Adrenal gland (tissue), 12 donors: ENCODE results near the gene CPNE9. TPM values are rescaled to one million over a fixed set of nuclear protein-coding genes. Genes with fewer than 3 reads are reported as not detected.

Experiments used
- DNase-seq, 7 donors: peaks; one replicate each; pipeline ENCODE4 v3.0.0-alpha.2; 2019 to 2020
- H3K27ac ChIP-seq, 5 donors: fragments of 200-600 bp; sonication (generic) in 4 of 5; 1 replicate in 3 of 5; 2 replicates in 2 of 5; pipeline versions ENCODE4 v1.5.1 to v1.8.0; 2016 to 2020; ENCODE audit warnings: mild to moderate bottlenecking in 1 of 5
- H3K27me3 ChIP-seq: fragments of 200-600 bp; 2 replicates; pipeline ENCODE4 v1.8.0; 2021
- H3K36me3 ChIP-seq, 2 donors: fragments of 200-600 bp; replicated peaks in 1 of 2; 1 replicate in 1 of 2; 2 replicates in 1 of 2; pipeline versions ENCODE4 v1.5.1 to v1.8.0; 2018 to 2022
- H3K4me1 ChIP-seq, 2 donors: fragments of 200-600 bp; replicated peaks in 1 of 2; 1 replicate in 1 of 2; 2 replicates in 1 of 2; pipeline versions ENCODE4 v1.5.1 to v1.8.0; 2018 to 2021
- H3K4me3 ChIP-seq, 4 donors: fragments of 200-600 bp; sonication (generic) in 3 of 4; one replicate each; pipeline ENCODE4 v1.5.1; 2016 to 2018
- H3K9me3 ChIP-seq, 3 donors: fragments of 200-600 bp; sonication (generic) in 1 of 3; replicated peaks in 1 of 3; 1 replicate in 2 of 3; 2 replicates in 1 of 3; pipeline versions ENCODE4 v1.5.1 to v1.8.0; 2016 to 2021
- CTCF ChIP-seq, 6 experiments: fragments of 450-650 bp in 4 of 6; fragments of 200-600 bp in 2 of 6; sonication (generic) in 1 of 6; IDR thresholded peaks; 1 replicate in 5 of 6; 2 replicates in 1 of 6; pipeline versions ENCODE4 v1.5.1 to v1.8.0; 2016 to 2021; ENCODE audit warnings: antibody characterized with exemption in 6 of 6, mild to moderate bottlenecking in 2 of 6, moderate library complexity in 1 of 6
- POLR2A ChIP-seq, 2 donors: fragments of 450-650 bp; IDR thresholded peaks; one replicate each; pipeline ENCODE4 v1.6.1; 2017; ENCODE audit warnings: antibody characterized with exemption in 2 of 2, mild to moderate bottlenecking in 2 of 2, moderate library complexity in 1 of 2
- WGBS, 4 donors: extraction: QIAGEN DNeasy Blood & Tissue Kit in 2 of 4; methylation state at CpG; one replicate each; pipeline versions ENCODE4 v1.1.5 to v1.1.7; 2013 to 2017; 5-methylcytosine and 5-hydroxymethylcytosine counted together
- intact Hi-C, 2 donors: fragments of 100-400 bp; cut with DNase I; formaldehyde crosslinking; loops; one replicate each; pipeline versions ENCODE4 v1.14.1 to v1.15.0; 2022 to 2023
- polyA plus RNA-seq, 3 donors: library from polyadenylated mRNA; stranded (reverse); fragments of 200-250 nt in 2 of 3; fragments of 350-450 nt in 1 of 3; fragmentation: Illumina TruSeq in 1 of 3; extraction: RNeasy Lipid Tissue Mini Kit (QIAGEN cat#74804) in 1 of 3; gene quantifications; one replicate each; pipeline ENCODE4 v1.2.3, GENCODE V29; 2013 to 2014
- total RNA-seq, 9 donors: library from RNA; depleted of rRNA in 4 of 9; stranded (reverse); fragments of >200 nt in 4 of 9; fragments of 120-200 nt in 1 of 9; fragmentation: NEBNext Ultra II Directional in 1 of 9; extraction: Animal tissue kit (Norgen Biotek cat#: 25700) in 1 of 9; gene quantifications; one replicate each; pipeline versions ENCODE4 v1.1.0 to v1.2.4, GENCODE V29; 2013 to 2023
- donor health status: healthy with polysubstance abuse.
- donor health status: Bipolar disorder and iron deficiency.
- donor health status: DM: yes; HTN: yes; CAD: no.
- donor health status: DM: no; HTN: no; CAD: no.
- donor health status: DM: no; HTN: no; CAD: no.
- donor health status: DM: yes; HTN: yes; CAD: no.

Gene CPNE9
- total and polyA plus RNA-seq, 12 donors, result 0.11 to 9.2 (median 1.5) TPM; not detected in 1

- DNase-seq, result no peak
- WGBS, 4 donors, result 90 to 98% (median 96%) methylated on average over 5 to 10 of the region's 10 CpGs
- Histone ChIP-seq H3K9me3 (no peaks in the 10 kb centered on the region), H3K4me3 (no peak overlapping the region), H3K36me3 (peaks cover 0 to 19% of the 10 kb centered on the region in 2 donors), H3K27ac (no peak overlapping the region), H3K4me1 (peaks cover 17 to 18% of the 10 kb centered on the region in 2 donors), H3K27me3 (no peaks in the 10 kb centered on the region)
- no peak for TF ChIP-seq POLR2A (IDR thresholded peaks at IDR 0.05)
- TF ChIP-seq CTCF (IDR thresholded peaks at IDR 0.05), result no peak
- intact Hi-C loops, result no loop called here
Observed at GRCh38 chr3:9701711-9702110, 1.9 kb upstream of the CPNE9 start.

- intact Hi-C loops, result no loop called here
- Histone ChIP-seq H3K27ac (no peak overlapping the region), H3K27me3 (no peaks in the 10 kb centered on the region), H3K36me3 (peaks cover 0 to 12% of the 10 kb centered on the region in 2 donors), H3K9me3 (no peaks in the 10 kb centered on the region), H3K4me1 (peaks cover 17 to 18% of the 10 kb centered on the region in 2 donors), H3K4me3 (peak overlapping the region in 1 of 4 donors; percentile 52)
- WGBS, 4 donors, result 66 to 74% (median 67%) methylated on average over 4 of the region's 4 CpGs
- TF ChIP-seq CTCF (IDR thresholded peaks at IDR 0.05) (no peak), POLR2A (IDR thresholded peaks at IDR 0.05) (no peak)
- DNase-seq, result peak in 1 of 7 donors; percentile 14
Observed at GRCh38 chr3:9703240-9703639, 393 bp upstream of the CPNE9 start.

GRCh38 chr3:9704347-9705322, 1.0 kb downstream of the CPNE9 start:
- H3K9me3 ChIP-seq, result no peaks in the 10 kb centered on the region
- peaks cover 0 to 8% of the 10 kb centered on the region in 2 donors for H3K36me3 ChIP-seq
- intact Hi-C loops, result no loop called here
- DNase-seq, result peak; percentile 45 to 62 (median 55)
- TF ChIP-seq CTCF (IDR thresholded peaks at IDR 0.05) (no peak), POLR2A (IDR thresholded peaks at IDR 0.05) (no peak)
- peaks cover 17 to 18% of the 10 kb centered on the region in 2 donors for H3K4me1 ChIP-seq
- peak overlapping the region in 2 of 4 donors; percentile 13 to 52 for H3K4me3 ChIP-seq
- H3K27me3 ChIP-seq, result no peaks in the 10 kb centered on the region
- no peak overlapping the region for H3K27ac ChIP-seq
- 1 to 4% (median 2%) methylated on average over 18 to 62 of the region's 62 CpGs for WGBS, 4 donors

- DNase-seq, result no peak
- Histone ChIP-seq H3K27ac (no peak overlapping the region), H3K4me1 (no peaks in the 10 kb centered on the region), H3K4me3 (no peak overlapping the region), H3K9me3 (no peaks in the 10 kb centered on the region), H3K27me3 (no peaks in the 10 kb centered on the region), H3K36me3 (no peaks in the 10 kb centered on the region)
- intact Hi-C loops, result no loop called here
- TF ChIP-seq POLR2A (IDR thresholded peaks at IDR 0.05) (no peak), CTCF (IDR thresholded peaks at IDR 0.05) (no peak)
- 85 to 89% (median 86%) methylated on average over 3 of the region's 3 CpGs for WGBS, 4 donors
Observed at GRCh38 chr3:9710174-9710739, 6.6 kb downstream of the CPNE9 start.
